Testis (tissue), 3 donors: ENCODE data around the gene RRP12. TPM values are rescaled to one million over a fixed set of nuclear protein-coding genes. Genes with fewer than 3 reads are reported as not detected.
"Not testable (repeated sequence)": the region's sequence is repeated elsewhere in the genome, so short reads cannot be mapped to it uniquely, and the experiment has no call there.

ENCODE experiments used
- DNase-seq: peaks from one replicate; pipeline ENCODE4 v3.0.0-alpha.2; 2019
- H3K27ac ChIP-seq, 2 donors: fragments of 200-600 bp; sonication (generic); one replicate each; pipeline ENCODE4 v1.5.1; 2019
- H3K27me3 ChIP-seq: fragments of 200-600 bp; sonication (generic); one replicate; pipeline ENCODE4 v1.5.1; 2019
- H3K36me3 ChIP-seq: fragments of 200-600 bp; sonication (generic); one replicate; pipeline ENCODE4 v1.5.1; 2017; ENCODE audit warnings: low read depth; ENCODE audit errors: missing control alignments
- H3K4me1 ChIP-seq: fragments of 200-600 bp; sonication (generic); one replicate; pipeline ENCODE4 v1.5.1; 2019
- H3K4me3 ChIP-seq, 2 donors: fragments of 200-600 bp; sonication (generic); one replicate each; pipeline ENCODE4 v1.5.1; 2017 to 2019
- H3K9me3 ChIP-seq: fragments of 200-600 bp; sonication (generic); one replicate; pipeline ENCODE4 v1.5.1; 2017
- POLR2A ChIP-seq: fragments of 450-650 bp; IDR thresholded peaks from one replicate; pipeline ENCODE4 v1.6.1; 2017; ENCODE audit warnings: antibody characterized with exemption, mild to moderate bottlenecking, moderate library complexity
- WGBS, 2 donors: methylation state at CpG; one replicate each; pipeline ENCODE4 v1.1.5; 2018; 5-methylcytosine and 5-hydroxymethylcytosine counted together
- intact Hi-C: fragments of 100-400 bp; cut with DNase I; formaldehyde crosslinking; loops from one replicate; pipeline ENCODE4 v1.15.1; 2023; ENCODE audit warnings: low total_unique reads
- polyA plus RNA-seq: library from polyadenylated mRNA; stranded (reverse); fragments of 350-450 nt; fragmentation: Illumina TruSeq; extraction: RNeasy Lipid Tissue Mini Kit (QIAGEN cat#74804); gene quantifications from one replicate; pipeline ENCODE4 v1.2.3, GENCODE V29; 2014; ENCODE audit warnings: low read depth, low replicate concordance; ENCODE audit not compliant: insufficient read depth
- total RNA-seq, 2 donors: library from RNA; depleted of rRNA; stranded (reverse); fragments of >200 nt; gene quantifications; one replicate each; pipeline ENCODE4 v1.2.3, GENCODE V29; 2016
- TF ChIP-seq, protein P1 (sequence below), 3 experiments: fragments of 450-650 bp in 2 of 3; fragments of 200-600 bp in 1 of 3; sonication (generic) in 1 of 3; IDR thresholded peaks; one replicate each; pipeline ENCODE4 v1.5.1; 2016 to 2019; ENCODE audit warnings: antibody characterized with exemption in 3 of 3, mild to moderate bottlenecking in 2 of 3, moderate library complexity in 1 of 3

The RRP12 gene
- total and polyA plus RNA-seq, 3 donors from 2014 or later: 38.1 to 54.6 (median 53.5) TPM

GRCh38 chr10:97408496-97408992 is 7.4 kb upstream of the RRP12 start:
- 69 to 71% methylated on average over 8 to 10 of the region's 10 CpGs for WGBS, 2 donors
- H3K9me3 ChIP-seq: no peaks in the 10 kb centered on the region
- H3K27ac ChIP-seq: no peak overlapping the region
- TF ChIP-seq, protein P1, sequence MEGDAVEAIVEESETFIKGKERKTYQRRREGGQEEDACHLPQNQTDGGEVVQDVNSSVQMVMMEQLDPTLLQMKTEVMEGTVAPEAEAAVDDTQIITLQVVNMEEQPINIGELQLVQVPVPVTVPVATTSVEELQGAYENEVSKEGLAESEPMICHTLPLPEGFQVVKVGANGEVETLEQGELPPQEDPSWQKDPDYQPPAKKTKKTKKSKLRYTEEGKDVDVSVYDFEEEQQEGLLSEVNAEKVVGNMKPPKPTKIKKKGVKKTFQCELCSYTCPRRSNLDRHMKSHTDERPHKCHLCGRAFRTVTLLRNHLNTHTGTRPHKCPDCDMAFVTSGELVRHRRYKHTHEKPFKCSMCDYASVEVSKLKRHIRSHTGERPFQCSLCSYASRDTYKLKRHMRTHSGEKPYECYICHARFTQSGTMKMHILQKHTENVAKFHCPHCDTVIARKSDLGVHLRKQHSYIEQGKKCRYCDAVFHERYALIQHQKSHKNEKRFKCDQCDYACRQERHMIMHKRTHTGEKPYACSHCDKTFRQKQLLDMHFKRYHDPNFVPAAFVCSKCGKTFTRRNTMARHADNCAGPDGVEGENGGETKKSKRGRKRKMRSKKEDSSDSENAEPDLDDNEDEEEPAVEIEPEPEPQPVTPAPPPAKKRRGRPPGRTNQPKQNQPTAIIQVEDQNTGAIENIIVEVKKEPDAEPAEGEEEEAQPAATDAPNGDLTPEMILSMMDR (IDR thresholded peaks at IDR 0.05): no peak
- TF ChIP-seq POLR2A: no peak
- intact Hi-C loops: no loop called here
- H3K36me3 ChIP-seq: no peaks in the 10 kb centered on the region
- no peak for DNase-seq
- H3K4me3 ChIP-seq: no peak overlapping the region
- no peaks in the 10 kb centered on the region for H3K27me3 ChIP-seq
- H3K4me1 ChIP-seq: peaks cover 12% of the 10 kb centered on the region

- WGBS, 2 donors: 73 to 92% methylated on average over 2 of the region's 2 CpGs
- no peak overlapping the region for H3K27ac ChIP-seq
- no peaks in the 10 kb centered on the region for H3K27me3 ChIP-seq
- no peak for DNase-seq
- H3K36me3 ChIP-seq: no peaks in the 10 kb centered on the region
- H3K4me1 ChIP-seq: peaks cover 12% of the 10 kb centered on the region
- TF ChIP-seq POLR2A: no peak
- TF ChIP-seq, protein P1 (IDR thresholded peaks at IDR 0.05): no peak
- intact Hi-C loops: no loop called here
- no peak overlapping the region for H3K4me3 ChIP-seq
- no peaks in the 10 kb centered on the region for H3K9me3 ChIP-seq
Observed at GRCh38 chr10:97407952-97408248, 6.8 kb upstream of the RRP12 start.

- H3K27me3 ChIP-seq: no peaks in the 10 kb centered on the region
- WGBS, 2 donors: 20 to 33% methylated on average over 5 to 10 of the region's 10 CpGs
- no peak overlapping the region for H3K27ac ChIP-seq
- intact Hi-C loops: no loop called here
- peak; percentile 75 for DNase-seq
- H3K9me3 ChIP-seq: no peaks in the 10 kb centered on the region
- no peak overlapping the region for H3K4me3 ChIP-seq
- H3K4me1 ChIP-seq: peaks cover 12% of the 10 kb centered on the region
- H3K36me3 ChIP-seq: no peaks in the 10 kb centered on the region
- no peak for TF ChIP-seq POLR2A
- TF ChIP-seq, protein P1 (IDR thresholded peaks at IDR 0.05): peak; percentile 74 to 82 (median 80)
Observed at GRCh38 chr10:97407211-97407951, 6.2 kb upstream of the RRP12 start.

GRCh38 chr10:97406483-97406882 is 5.3 kb upstream of the RRP12 start:
- H3K27ac ChIP-seq: not testable (repeated sequence)

DNA sequence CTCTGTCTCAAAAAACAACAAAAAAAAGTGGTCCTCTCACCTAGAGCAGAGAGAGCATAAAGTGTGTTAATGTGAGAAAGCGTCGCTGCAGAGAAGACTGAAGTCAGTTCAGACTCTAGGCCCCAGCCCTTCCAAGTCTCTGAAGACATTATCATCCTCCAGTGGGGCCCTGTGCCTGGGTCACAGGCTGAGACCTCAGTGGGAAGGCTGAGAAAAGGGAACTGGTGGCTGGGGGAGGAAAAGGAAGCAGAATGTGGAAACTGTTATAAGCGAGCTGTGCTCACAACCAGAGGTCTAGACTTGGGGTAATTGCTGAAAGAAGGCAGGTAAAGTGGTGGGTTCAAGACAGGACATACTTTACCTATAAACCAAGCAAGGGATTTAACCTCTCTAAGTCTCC is 4.9 kb upstream of the RRP12 start:
- H3K27me3 ChIP-seq: no peaks in the 10 kb centered on the region
- WGBS, 2 donors: 82 to 94% methylated on average over 3 of the region's 3 CpGs
- intact Hi-C loops: no loop called here
- H3K4me1 ChIP-seq: peaks cover 7% of the 10 kb centered on the region
- TF ChIP-seq POLR2A: no peak
- TF ChIP-seq, protein P1 (IDR thresholded peaks at IDR 0.05): no peak
- DNase-seq: no peak
- H3K36me3 ChIP-seq: no peaks in the 10 kb centered on the region
- H3K9me3 ChIP-seq: no peaks in the 10 kb centered on the region
- H3K4me3 ChIP-seq: no peak overlapping the region
- H3K27ac ChIP-seq: no peak overlapping the region

More at GRCh38 chr10:97406483-97406882, 5.3 kb upstream of the RRP12 start:
- H3K36me3 ChIP-seq, H3K4me3 ChIP-seq, H3K27me3 ChIP-seq, H3K9me3 ChIP-seq, H3K4me1 ChIP-seq, intact Hi-C loops, DNase-seq: not testable (repeated sequence)
- 85 to 93% methylated on average over 7 of the region's 7 CpGs for WGBS, 2 donors
